HG03575 (cell line): Measurements from ENCODE around the gene ARMH3.
A peak's percentile ranks its signal among the peaks of the same experiment; 100 is the strongest.

Source experiments
- ATAC-seq: cut with Tn5 transposase; IDR thresholded peaks from one replicate; pipeline ENCODE4 v1.9.1; 2021; ENCODE audit not compliant: unreplicated experiment, insufficient number of reproducible peaks, low FRiP score; ENCODE audit errors: extremely low read depth

The ARMH3 gene

DNA sequence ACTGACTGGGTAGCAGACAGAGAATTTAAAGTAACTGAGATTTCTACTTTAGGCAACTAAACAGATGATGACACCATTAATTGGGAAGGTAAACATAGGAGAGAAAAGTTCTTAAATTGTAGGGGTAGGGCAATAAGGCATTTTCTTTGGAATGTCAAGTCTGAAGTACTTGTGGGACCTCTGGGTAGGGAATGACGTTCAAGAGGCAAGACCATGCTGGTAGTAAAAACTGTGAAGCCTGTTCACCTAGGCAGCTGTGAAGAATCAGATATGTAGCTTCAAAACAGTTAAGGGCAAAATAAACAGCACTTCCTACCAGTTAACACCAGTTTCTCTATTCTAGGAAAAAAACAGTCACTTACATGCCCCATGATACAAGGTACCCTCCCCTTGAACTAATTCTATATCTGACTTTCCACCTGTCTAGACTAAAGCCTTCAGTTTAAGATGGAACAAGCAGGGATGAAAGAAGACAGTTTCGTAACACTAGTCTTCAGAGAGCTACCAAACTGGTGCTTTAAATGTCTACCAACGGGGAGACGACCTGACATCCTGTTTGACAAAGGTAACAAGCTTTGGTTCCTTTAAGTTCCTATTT is 149.3 kb downstream of the ARMH3 start:
- no peak for ATAC-seq

DNA sequence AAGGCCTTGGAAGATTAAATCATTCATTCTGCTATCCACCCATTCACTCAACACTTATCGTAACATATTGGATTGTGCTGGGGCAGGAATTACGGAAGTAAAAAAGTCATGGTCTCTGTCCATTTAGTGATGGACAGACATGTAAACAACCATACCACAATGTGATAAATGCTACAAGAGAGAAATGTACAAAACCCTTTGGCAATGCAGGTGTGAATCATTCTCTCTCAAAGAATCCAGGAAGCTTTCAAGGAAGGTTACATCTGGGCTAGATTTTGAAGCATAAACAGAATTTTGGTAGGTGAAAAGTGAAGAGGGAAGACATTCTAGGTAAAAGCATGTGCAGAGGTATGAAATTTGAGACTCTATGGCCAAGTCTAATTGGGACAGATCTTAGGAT is 150.7 kb downstream of the ARMH3 start:
- no peak for ATAC-seq

DNA sequence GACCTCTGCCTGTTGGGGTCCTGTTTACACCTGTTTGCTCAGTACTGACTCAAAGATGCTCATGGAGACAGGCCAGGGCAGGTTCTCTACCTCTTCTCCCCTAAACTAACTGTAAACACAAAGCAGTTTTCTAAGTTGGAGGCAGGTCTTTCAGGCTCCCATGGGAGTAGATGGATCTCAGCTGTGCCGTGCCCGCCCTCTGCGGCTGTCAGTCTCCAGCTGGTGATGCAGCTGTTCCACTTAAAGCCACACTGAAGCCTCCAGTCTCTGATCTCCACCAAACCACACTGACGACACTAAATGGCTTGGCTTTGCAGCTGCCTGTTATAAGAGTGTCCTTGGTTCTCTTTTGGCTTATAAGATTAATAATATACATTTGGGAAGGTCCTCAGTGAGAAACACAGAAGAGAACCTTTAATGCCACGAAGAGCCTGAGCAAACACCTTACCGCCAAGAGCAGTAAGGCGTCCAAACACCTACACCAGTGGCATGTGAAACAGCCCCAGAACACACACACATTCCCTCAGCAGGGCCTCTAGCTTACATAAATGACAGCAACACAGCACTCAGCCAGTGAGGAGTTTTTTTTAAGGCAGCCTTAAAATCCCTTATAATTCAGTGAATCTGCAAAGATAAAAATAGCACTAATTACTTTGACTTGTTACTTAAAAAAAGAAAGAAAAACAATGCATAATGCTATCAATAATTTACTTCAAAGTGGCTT is 152.0 kb downstream of the ARMH3 start:
- peak; percentile 52 for ATAC-seq

DNA sequence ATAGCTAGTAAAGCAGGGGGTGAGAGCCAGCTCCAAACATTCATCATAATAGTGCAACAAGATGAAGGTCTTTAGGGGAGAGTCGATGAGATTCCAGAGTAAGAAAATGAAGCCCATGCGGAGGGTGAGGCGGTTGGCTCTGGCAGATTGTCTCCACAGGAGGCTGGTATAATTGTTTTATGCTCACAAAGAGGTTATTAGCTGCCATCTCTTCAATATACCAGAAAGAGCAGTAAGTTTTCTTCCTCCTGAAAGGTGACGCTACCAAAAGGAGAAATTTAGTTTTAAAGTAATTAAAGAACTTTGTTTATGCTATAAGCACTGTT is 153.2 kb downstream of the ARMH3 start:
- no peak for ATAC-seq

DNA sequence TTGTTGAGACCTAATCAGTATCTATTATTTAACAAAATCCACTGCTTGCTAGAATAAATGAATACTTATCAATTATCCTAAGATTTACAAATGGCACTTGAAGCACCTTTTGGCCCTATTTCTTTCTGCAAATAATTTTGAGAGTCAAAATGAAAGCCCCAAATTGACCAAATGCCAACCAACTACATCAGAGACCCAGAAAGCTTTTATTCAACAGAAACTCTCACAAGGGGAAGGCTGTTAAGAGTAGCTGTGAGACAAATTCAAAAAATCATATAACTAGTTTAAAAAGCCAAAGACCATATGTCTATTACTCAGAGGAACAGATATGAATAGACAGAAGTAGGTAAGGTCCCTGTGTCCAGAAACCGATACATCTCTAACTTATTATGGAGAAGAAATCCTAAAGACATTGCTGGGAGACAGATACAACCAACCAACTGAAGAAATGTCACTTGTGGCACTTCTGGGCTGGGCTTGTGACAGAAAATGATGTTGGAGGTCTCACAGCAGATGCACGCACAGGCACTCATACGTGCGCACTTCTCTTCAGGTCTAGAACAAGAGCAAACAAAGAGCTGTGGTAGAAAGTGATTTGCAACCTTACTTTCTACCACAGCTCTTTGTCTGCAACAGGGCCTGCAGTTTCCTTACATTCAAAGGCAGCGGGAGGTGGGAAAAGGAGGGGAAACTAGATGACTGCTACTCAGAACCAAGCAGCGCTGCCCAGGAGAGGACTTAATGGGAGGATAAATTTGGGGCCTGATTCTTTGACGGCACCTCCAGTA is 153.7 kb downstream of the ARMH3 start:
- ATAC-seq = no peak

DNA sequence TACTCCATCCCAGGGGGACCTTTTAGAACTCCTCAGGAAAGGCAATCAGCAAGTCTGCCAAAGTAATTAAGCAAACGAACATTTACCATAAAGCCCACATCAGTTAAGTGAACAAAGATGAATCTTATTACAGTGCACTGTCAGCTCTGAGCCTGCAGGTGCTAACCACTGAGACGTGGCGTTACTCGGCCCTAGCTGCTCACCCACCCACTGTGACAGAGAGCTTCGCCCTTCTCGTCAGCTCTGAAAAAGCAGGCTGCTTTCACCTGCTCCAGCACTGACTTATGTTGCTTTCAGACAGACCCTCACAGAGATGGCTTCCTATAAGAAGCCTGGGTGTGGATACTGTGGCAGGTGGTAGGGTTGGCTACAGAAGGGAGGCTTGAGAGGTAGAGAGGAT is 154.6 kb downstream of the ARMH3 start:
- no peak for ATAC-seq

DNA sequence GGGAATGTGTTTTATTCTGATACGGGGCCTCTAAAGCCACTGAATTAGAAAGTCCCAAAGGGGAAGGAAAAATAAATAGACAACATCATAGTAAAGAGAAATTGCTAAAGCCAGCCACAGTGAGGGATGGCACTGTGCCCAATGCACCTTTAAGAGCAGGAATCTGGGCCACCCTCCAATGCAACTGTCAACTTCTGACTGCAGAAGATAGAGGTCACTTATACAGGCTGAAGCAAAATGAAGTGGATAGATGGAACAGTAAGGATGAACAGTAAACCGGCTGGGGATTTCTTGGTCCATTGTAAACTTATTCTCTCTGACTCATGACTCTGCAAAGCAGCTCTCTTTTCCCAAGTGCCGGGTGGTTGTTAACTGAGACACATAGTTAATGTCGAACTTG is 158.3 kb downstream of the ARMH3 start:
- no peak for ATAC-seq

DNA sequence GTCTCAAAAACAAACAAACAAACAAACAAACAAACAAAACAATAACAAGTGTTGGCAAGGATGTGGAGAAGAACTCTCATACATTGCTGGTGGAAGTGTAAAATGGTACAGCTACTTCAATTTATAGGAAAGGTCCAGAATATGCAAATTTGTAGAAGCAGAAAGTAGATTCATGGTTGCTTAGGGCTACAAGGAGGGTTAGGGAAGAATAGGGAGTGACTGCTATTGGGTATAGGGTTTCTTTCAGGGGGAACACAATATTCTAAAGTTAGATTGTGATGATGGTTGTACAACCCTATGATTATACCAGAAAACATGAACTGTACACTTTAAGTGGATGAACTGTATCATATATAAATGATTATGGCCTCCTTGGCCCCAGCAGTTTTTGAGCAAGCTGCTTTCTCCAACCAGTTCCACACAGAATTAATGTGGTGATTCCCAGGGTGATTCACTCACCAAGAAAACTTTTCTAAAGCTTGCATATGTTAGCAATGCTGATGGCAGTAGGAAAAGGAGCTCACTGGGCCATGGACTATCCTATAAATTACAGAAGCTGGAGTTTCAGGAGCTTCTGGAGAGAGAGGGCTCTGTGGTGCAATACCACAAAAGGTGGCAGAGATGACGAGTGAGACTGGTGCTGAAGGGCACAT is 159.6 kb downstream of the ARMH3 start:
- ATAC-seq = no peak

DNA sequence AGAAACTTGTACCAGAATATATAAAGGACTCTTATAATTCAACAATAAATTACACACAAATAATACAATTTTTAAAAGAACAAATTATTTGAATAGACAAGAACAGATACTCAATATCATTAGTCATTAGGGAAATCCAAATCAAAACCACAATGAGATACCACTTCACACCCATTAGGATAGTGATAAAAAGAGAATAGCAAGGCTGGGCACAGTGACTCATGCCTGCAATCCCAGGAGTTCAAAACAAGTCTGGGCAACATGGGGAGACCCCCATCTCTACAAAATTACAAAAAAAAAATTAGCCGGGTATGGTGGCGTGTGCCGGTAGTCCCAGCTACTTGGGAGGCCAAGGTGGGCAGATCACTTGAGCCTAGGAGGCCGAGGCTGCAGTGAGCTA is 160.2 kb downstream of the ARMH3 start:
- ATAC-seq = no peak

DNA sequence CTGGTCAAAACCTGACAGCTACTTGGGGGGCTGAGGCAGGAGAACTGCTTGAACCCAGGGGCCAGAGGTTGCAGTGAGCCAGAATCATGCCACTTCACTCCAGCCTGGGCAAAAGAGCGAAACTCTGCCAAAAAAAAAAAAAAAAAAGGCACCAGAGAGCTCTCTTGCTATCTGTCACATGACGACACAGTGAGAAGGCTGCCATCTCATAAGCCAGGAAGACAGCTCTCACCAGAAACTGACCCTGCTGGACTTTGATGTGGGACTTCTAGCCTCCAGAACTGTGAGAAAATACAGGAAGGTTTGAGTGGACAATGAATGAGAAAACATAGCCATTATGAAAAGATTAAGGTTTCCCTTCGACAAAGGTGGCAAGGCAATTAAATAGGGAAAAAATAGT is 161.2 kb downstream of the ARMH3 start:
- no peak for ATAC-seq

DNA sequence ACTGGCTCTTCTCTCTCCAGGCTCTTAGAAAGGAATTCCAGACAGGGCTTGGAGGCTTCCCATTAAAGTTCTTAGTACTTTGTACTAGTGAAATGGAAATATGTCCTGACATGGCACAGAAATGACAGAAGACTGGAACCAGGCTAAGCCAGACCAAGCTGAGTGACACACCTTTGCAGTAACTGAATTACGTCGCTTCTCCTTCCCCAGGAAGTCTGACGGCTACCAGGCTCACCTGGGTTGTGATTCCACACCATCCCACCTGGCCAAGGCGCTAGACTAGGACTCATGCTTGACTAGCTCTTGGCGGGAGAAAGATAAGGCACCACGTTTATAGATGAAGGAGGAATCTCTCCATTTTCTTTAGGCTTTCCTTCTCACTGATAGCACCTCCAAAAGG is 161.7 kb downstream of the ARMH3 start:
- ATAC-seq = no peak

DNA sequence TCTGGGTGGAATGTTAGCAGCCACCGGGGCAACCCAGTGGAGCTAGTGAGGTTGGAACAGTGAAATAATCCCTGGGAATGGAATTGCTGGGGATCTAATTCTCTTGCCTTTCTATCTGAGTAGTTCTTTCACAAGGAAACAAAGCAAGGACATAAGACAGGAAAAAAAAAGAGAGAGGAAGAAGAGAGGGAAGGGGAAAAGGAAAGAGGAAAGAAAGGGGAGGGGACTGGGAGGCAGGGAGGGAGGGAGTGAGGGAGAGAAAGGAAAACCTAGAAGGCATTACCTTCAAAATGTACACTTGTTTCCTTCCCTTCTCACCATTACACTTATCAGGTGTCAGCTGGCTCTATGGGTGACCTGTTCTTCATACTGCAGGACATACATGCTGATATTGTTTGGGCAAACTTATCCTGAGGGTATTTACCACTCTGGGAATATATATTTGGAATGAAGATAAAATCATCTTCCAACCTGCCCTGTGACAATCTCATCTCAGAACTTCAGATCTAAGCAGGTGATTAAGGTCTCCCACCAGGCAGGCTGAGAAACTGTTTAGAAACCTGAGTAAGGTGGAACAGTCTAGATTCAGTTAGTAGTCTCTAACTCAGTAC is 162.4 kb downstream of the ARMH3 start:
- ATAC-seq = no peak

DNA sequence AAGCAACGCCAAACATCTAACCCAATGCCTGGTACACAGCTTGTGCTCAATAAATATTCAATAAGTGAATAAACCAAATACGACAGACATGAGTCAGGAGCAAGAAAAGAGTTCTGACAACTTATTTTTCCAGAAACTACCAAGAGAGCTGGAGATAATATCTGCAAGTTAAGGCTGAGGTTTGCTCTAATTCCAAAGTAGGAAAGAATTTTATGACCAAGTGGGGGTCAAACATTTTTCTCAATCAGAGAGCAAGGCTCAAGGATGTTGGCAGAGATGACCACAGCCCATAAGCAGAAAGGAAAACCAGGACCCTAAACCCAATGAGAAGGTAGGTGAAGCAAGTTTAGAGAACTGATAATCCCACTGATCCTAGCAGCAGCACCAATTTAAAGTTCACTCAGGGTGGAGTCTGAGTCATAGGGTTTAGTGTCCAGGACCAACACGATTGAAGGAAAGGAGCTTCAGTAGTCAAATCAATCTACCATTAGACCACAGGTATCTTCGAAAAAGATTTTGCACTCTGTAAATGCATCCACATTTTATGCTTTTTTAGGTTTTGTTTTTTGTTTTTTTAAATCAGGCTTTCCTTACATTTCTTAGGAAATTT is 163.1 kb downstream of the ARMH3 start:
- ATAC-seq = no peak

DNA sequence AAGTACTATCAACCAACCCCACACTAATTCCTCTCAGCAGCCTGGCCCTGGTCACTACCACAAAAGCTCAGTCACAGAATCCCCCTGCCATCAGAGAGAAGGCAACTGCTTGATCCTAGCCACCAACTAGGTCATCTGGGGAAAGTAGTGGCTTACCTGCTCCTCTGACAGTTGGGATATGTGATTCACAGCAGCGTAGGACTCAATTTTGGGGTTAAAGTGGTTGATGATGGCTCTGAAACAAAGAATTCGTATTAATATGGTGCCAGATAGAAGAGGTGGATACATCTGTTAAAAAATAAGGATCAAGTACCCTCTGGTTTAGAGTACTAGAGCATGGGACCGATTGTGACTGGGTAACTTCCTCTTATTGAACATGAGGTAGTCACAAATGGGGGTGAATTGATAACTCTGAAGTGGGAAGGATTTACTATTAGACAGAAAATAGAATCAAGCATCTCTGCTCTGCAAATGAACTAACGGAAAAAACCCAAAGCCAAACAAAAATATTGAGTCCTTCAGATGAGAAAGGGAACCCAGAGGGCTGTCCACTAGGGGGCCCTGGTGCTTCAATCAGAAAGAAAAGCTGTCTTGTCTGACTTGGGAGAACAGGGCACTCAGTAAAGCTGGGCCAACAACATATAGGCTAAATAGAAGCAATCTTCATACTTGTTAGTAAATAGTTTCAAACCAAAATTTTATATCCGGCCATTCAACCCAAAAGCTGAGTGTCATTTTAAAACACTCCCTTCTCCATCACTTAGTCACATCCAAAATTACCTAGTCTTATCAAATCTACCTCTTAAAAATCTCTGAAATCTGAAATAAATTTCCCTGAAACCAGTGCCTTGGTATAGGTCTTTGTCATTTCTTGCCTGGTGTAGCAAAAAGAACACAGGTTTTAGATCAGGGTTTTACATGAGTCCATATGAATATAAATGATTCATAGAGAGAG is 166.4 kb downstream of the ARMH3 start:
- no peak for ATAC-seq

DNA sequence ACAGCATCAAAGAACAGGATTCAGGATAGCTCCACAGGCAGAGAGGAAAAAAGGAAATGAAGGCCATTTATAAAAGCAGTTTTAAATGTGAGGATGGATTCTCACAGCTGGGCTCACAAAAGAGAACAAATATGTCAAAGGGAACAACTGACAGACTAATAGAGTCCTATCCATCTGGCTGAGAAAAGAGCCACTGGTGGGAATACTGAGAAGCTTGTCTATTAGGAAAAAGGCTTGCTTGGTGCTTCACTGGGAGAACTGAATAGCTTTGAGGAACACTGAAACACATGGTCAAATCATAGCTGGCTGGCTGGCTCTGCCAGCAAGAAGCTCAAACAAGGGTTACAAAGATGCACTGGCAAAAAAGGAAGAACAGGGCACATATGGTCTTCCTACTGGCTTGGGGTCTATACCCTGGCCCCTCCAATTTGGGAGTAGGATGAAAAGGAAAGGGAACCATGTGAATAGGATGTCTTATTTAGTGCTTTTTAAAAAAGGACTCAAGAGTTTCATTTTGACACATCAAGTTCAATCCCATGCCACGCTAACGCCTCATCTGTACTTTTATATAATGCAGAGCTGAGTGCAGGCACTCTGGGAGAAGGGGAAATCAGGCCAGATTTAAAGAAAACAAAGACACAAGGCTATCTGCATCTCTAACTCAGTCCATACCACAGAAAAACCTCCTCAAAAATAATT is 167.6 kb downstream of the ARMH3 start:
- no peak for ATAC-seq

DNA sequence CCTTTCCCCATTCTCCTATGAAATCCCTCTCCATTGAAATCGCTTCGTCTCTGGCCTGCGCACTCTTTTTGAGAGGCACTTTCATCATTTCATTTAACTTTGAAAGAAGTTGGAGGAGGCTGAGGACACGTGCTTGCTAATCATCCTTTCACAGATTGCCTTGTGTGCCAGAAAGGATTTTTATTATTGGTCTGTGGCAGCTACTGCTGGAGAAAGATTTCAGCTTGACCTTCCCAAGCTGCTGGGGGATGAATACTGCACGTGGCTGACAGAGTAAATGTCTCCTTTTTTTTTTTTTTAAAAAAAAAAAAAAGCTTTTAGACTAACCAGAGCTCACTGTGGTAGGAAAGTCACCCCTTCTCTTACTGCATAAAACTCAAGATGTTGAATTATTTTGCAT is 168.2 kb downstream of the ARMH3 start:
- ATAC-seq = no peak

DNA sequence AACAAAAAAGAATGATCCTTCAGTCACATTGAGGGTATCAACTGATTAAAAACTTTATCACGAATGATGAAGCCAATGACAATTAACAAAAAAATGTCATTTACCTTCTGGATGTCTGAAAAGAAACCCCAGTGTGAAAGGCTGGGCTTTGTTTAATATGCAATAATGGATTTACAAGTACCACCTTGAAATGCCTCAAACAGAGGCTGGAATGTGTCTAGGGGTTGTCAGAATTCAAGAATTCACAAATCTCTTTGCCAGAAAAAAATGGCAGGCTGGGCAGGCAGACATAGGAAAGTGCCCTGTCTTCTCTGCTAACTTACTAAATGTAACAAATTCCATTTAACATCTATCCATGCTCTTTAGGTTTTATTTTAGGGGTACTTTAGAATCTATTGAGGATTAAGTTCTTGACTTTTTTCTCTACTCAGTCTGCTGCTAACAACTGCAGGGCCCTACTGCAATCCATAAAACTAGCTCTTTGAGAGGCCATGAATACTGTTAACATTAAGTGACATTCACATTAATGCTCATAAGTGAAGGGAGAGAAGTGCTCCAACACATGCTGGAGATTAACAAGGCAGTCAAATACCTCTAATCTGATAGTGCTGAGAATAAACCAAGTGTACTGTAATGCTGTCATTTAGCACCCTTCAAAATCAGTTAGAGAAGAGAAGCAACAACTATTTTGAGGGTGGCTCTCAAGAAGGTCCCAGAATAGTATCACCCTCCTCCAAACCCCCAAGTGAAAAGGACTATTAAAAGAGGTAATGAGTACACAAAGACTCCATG is 169.3 kb downstream of the ARMH3 start:
- no peak for ATAC-seq
